Muscle of arm (tissue), 14 donors: ENCODE measurements around the gene MS4A18. TPM values are rescaled to one million over a fixed set of nuclear protein-coding genes. Genes with fewer than 3 reads are reported as not detected.
"Not testable (repeated sequence)": the region's sequence is repeated elsewhere in the genome, so short reads cannot be mapped to it uniquely, and the experiment has no call there.

Experiments
- DNase-seq: peaks from one replicate; pipeline ENCODE4 v3.0.0-alpha.2; 2013
- long read RNA-seq, 11 donors: transcript quantifications; one replicate each; lab custom pipeline, GENCODE V29; 2026
- polyA plus RNA-seq, 12 donors: library from polyadenylated mRNA; unstranded; fragments of 120-200 nt; gene quantifications; one replicate each; pipeline ENCODE4 v1.2.1, GENCODE V29; 2013; ENCODE audit not compliant: insufficient read length in 12 of 12

The MS4A18 gene
- polyA plus RNA-seq: not detected
- long read RNA-seq, donor 1: 0 reads
- long read RNA-seq, donor 2: 0 reads
- long read RNA-seq, donor 3: 0 reads
- long read RNA-seq, donor 4: 0 reads
- long read RNA-seq, donor 5: 0 reads
- long read RNA-seq, donor 6: 0 reads
- long read RNA-seq, donor 7: 0 reads
- long read RNA-seq, donor 8: 0 reads
- long read RNA-seq, donor 9: 0 reads
- long read RNA-seq, donor 10: 0 reads
- long read RNA-seq, donor 11: 0 reads

- DNase-seq: no peak
Observed at GRCh38 chr11:60724420-60724819, at the start of gene MS4A18. MS4A18 (plus strand) TSS chr11:60724720.

DNA sequence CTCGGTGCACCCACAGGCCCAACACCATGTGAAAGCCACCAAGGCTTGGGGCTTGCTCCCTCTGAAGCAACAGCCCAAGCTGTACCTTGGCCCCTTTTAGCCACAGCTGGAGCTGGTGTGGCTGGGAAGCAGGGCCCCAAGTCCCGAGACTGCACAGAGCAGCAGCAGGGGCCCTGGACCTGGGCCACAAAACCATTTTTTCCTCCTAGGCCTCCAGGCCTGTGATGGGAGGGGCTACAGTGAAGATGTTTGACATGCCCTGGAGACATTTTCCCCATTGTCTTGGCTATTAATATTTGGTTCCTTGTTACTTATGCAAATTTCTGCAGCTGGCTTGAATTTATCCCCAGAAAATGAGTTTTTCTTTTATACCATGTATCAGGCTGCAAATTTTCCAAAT, 46.3 kb upstream of the MS4A18 start:
- DNase-seq: not testable (repeated sequence)

DNA sequence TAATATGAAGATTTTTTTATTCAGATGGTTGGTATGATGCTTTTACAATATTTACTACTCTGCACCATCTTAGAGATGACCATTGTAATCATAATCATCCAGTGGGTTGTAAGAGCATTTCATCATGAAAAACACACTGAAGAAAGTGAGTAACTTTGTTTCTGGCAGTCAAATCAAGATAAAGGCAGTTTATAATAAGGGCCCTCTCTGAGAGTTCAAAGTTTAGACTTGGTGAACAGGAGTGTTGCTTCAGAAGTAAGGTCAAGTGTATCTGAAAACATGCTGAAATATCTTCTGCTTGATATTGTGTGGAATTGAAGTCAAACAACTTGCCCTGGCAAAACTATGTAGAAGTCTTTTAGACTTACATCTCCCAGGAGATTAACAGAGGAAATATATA, 44.6 kb upstream of the MS4A18 start:
- no peak for DNase-seq

DNA sequence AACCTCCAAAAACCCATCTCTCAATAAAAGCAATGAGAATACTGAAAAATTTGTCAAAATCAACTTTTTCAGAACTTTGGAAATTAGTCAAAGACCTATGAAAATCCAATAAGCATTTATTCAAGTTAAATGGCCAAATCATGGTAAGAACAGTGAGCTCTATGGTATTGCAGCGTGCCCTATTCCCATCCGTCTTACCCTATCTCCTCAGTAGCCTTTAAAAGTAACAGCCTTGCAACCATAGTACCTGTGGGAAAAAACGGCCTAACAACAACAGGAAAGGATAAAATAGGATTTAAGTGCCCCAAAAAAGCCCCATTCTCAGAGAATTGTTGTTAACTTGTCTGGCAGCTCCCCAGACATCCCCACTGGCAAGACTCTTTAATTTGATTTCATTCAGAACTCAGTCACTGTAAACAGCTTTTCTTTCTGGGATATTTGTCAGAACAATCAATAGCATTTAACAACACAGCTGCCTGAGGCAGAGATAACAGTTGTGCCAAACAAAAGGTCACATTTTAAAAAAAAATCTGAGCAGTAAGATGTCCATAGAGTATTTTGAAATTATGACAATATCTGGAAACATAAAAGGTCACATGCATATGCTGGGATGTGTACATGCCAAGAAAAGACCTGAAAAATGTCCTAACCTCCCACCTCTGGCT, 43.9 kb upstream of the MS4A18 start:
- no peak for DNase-seq

DNA sequence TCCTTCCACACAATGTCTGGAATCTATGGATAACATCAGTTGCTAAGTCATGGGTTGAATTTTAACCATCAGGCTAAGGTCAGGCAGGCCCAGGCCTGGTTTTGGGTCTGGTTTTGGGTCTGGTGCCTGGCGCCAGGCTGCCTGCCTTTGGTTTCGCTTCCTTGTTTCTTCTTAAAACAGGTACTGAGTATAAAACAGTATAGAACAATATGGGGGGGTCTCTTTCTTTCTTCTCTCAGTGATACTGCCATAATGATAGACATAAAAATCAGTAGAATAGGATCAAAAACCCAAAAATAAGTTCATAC, 40.0 kb upstream of the MS4A18 start:
- not testable (repeated sequence) for DNase-seq

DNA sequence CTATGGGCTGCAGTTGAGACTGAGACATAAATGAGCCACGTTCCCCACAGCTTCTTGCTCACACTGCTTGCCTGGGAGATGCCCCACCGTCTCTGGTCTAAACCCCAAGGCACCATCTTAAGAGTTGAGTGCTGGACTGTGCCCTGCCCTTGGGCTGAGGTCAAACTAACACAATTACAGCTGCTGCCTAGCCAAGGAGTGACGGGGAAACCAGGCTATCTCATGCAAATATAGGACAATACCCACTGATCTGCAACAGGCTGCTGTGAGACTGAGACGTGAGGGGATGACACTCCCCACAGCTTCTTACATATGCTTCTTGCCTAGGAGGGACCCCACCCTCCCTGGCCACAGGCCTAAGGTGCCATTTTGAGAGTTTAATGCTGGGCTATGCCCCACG, 32.9 kb upstream of the MS4A18 start:
- no peak for DNase-seq

- no peak for DNase-seq
Observed at GRCh38 chr11:60699284-60699691, 25.2 kb upstream of the MS4A18 start, which contains the start of gene MS4A8. MS4A8 (plus strand) TSS chr11:60699612; CDS start chr11:60700861, 1,249 bp downstream.

DNA sequence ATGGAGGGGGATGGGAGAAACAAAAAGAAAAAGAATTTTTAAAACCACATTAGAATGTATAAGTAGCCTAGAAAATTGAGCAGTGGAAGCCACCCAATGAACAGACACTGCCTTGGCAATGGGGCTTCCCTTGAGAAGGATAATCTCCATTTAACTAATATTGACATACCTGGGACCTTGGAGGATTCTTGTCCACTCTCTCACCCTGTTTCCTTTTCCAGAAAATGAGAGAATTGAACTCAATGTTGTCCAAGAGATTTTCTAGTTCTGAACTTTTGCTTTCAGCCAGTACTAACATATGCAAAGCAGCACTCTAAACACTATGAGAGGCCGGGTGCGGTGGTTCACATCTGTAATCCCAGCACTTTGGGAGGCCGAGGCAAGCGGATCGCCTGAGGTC, 24.6 kb upstream of the MS4A18 start:
- DNase-seq: peak; percentile 38

GRCh38 chr11:60700689-60701468, 23.6 kb upstream of the MS4A18 start:
- peak; percentile 58 for DNase-seq

DNA sequence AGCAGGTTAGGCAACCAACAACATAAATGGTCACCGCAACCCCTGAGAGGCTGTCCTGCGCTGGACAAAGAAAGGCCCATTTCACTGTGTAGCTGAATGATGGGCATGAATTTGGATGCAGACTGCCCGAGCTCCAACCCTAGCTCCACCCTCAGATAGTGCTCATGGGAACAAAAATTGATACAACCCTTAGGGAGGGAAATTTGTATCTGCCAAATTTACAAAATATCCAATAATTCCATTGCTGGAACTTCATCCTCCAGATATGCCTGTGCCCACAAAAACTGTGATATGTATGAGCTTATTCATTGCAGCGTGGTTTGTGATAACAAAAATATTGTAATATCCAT, 23.1 kb upstream of the MS4A18 start:
- DNase-seq: no peak

GRCh38 chr11:60703374-60703773, 21.1 kb upstream of the MS4A18 start:
- DNase-seq: no peak

DNA sequence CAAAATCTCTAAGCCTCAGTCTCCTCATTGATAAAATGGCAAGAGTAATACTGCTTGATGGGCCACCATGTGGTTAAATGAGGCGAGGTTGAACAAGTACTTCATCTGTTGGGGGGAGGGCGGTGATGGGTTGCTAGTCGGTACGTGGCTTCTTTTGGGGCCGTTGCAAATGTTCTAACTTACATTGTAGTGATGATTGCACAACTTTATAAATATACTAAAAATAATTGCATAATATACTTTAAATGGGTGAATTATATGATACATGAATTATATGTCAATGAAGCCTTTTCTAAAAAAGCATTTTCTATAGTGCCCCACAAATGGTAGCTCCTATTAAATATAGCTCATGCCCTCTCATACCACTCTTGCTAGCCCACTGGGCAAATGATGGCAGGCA, 18.6 kb upstream of the MS4A18 start:
- no peak for DNase-seq

- DNase-seq: no peak
Observed at GRCh38 chr11:60706931-60707330, 17.6 kb upstream of the MS4A18 start.

DNA sequence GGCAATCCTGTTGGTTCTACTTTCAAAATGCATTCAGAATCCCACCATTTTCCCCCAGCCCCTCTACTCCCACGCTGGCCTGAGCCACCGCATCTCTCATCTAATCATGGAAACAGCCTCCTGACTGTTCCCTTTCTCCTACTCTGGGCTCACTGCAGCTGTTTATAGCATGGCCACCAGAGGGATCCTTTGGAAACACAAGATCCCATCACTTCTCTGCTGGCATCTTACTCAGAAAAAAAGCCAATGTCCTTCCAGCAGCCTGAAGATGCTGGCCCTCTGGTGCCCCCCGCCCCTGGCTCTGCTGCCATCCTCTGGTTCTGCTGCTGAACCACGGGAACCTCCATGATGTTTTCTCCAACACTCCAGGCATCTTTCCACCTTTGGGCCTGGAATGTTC, 14.0 kb upstream of the MS4A18 start:
- no peak for DNase-seq

GRCh38 chr11:60711276-60711675, 13.2 kb upstream of the MS4A18 start:
- no peak for DNase-seq

GRCh38 chr11:60713423-60713822, 11.1 kb upstream of the MS4A18 start:
- DNase-seq: not testable (repeated sequence)

DNA sequence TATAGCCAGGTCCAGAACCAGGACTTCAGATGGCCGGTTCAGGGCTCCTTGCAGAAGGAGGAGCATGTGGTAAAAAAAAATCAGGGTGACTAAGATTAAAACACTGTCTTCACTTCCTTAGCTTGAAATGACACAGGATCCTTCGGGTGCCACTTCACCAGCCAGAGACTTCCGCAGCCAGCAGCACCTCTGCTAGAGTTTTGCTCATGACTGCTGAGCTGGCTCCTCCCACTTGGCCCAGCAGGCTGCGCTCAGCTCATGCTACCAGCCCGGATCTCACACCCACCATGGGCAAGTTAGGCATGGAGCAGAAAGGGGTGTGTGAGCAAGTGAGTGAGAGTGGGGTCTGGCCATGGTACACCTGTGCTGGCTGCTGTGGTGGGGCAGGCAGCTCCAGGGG, 6.6 kb upstream of the MS4A18 start:
- no peak for DNase-seq

DNA sequence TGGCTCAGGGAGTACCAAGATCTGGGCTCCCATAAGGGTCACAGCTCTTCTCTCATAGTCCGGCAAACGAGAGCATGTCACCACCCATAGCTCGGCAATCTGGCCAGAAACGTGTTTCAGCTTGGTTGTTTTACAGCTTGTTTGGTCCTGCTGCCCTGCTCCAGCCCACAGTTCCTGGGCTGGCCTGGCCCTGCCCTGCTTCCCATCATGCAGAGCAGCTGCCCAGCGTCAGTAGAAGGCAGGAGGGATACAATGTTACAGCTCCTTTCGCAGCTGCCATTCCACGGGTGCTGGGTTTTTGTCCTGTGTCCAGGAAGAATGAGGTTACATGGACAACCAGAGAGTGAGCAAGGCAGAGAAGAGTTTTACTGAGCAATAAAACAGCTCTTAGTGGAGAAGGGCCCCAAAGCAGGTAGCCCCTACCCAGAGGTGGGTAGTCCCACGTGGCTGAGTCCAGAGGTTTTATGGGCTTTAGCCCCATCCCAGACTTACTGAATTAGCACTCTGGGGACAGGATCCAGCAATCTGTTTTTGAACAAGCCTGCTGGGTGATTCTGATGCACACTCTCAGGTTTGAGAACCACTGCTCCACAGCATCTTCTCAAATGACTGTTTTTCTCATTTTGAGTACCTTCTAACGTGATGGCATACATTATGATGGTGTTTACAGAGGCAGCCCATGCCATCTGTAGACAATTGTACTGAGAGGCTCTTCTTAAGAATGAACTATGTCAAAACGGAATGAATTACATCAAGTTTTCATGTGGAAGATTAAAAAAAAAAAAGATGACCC, 5.8 kb upstream of the MS4A18 start:
- DNase-seq: no peak

- no peak for DNase-seq
Observed at GRCh38 chr11:60719391-60719790, 5.1 kb upstream of the MS4A18 start.

GRCh38 chr11:60720460-60720859, 4.1 kb upstream of the MS4A18 start:
- DNase-seq: no peak

DNA sequence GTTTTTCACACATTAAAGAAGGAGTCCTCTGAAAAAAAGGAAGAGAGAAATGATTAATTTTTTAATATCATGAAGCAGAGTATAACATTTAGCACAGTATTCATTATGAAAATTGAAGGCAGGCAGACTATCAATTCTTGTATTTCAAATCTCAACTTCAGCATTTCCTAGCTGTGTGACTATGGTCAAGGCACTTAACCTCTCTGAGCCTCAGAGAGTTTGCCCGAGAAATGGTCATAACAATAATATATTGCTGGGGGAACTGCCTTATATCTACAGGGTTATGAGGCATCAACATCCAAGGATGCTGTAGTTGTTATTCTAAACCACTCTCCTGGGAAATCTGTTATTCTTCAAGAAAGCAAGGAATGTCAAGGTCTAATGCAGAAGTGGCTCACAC, 1.1 kb downstream of the MS4A18 start:
- DNase-seq: no peak

- no peak for DNase-seq
Observed at GRCh38 chr11:60731586-60731985, 7.1 kb downstream of the MS4A18 start.
